ENCODE data around the gene CELF2. TPM values are rescaled to one million over a fixed set of nuclear protein-coding genes. Genes with fewer than 3 reads are reported as not detected.

The CELF2 gene
- total RNA-seq, 4 donors from 2014 or later, result 30.0 to 56.6 (median 43.3) TPM

- intact Hi-C loops (cut with DNase I; ENCODE audit: low total_unique reads) (no loop called here), in situ Hi-C loops (cut with MboI; ENCODE audit: low sequenced_read_pairs in 4 of 4) (no loop called here)
- Histone ChIP-seq H3K9me3 (no peaks in the 10 kb centered on the region), H3K36me3 (no peaks in the 10 kb centered on the region), H3K4me3 (no peak overlapping the region), H3K27me3 (no peaks in the 10 kb centered on the region), H3K27ac (no peak overlapping the region), H3K4me1 (no peaks in the 10 kb centered on the region)
- no peak for ATAC-seq
- DNase-seq, result no peak
- TF ChIP-seq POLR2A (IDR thresholded peaks at IDR 0.05) (no peak), CTCF (IDR thresholded peaks at IDR 0.05 in 4 of 5, conservative IDR thresholded peaks at IDR 0.05 in 1 of 5) (no peak)
Measured at GRCh38 chr10:11135709-11136108, 118.0 kb downstream of the CELF2 start.

- Histone ChIP-seq H3K4me1 (no peaks in the 10 kb centered on the region), H3K27ac (no peak overlapping the region), H3K9me3 (no peaks in the 10 kb centered on the region), H3K27me3 (no peaks in the 10 kb centered on the region), H3K36me3 (no peaks in the 10 kb centered on the region), H3K4me3 (no peak overlapping the region)
- intact Hi-C loops (cut with DNase I; ENCODE audit: low total_unique reads), result no loop called here
- ATAC-seq (no peak), DNase-seq (no peak)
- in situ Hi-C loops (cut with MboI; ENCODE audit: low sequenced_read_pairs in 4 of 4), result no loop called here
- TF ChIP-seq CTCF (IDR thresholded peaks at IDR 0.05 in 4 of 5, conservative IDR thresholded peaks at IDR 0.05 in 1 of 5), result no peak
Measured at GRCh38 chr10:11138314-11139033, 120.8 kb downstream of the CELF2 start.

- Histone ChIP-seq H3K36me3 (no peaks in the 10 kb centered on the region), H3K27ac (no peak overlapping the region), H3K4me1 (peaks cover 9 to 13% of the 10 kb centered on the region in 2 donors), H3K4me3 (no peak overlapping the region), H3K27me3 (no peaks in the 10 kb centered on the region), H3K9me3 (no peaks in the 10 kb centered on the region)
- in situ Hi-C loops (cut with MboI; ENCODE audit: low sequenced_read_pairs in 4 of 4), result no loop called here
- ATAC-seq, result no peak
- intact Hi-C loops (cut with DNase I; ENCODE audit: low total_unique reads), result no loop called here
- no peak for TF ChIP-seq CTCF (IDR thresholded peaks at IDR 0.05 in 4 of 5, conservative IDR thresholded peaks at IDR 0.05 in 1 of 5)
- no peak for TF ChIP-seq POLR2A (IDR thresholded peaks at IDR 0.05)
- DNase-seq, result no peak
Measured at GRCh38 chr10:11140963-11141362, 123.3 kb downstream of the CELF2 start.

GRCh38 chr10:11141571-11142091 is 124.0 kb downstream of the CELF2 start:
- in situ Hi-C loops (cut with MboI; ENCODE audit: low sequenced_read_pairs in 4 of 4), result no loop called here
- no peak overlapping the region for H3K27ac ChIP-seq
- H3K36me3 ChIP-seq, result no peaks in the 10 kb centered on the region
- peaks cover 9 to 15% of the 10 kb centered on the region in 2 donors for H3K4me1 ChIP-seq
- H3K4me3 ChIP-seq, result no peak overlapping the region
- H3K9me3 ChIP-seq, result no peaks in the 10 kb centered on the region
- ATAC-seq (no peak), DNase-seq (no peak)
- TF ChIP-seq POLR2A (IDR thresholded peaks at IDR 0.05) (no peak), CTCF (IDR thresholded peaks at IDR 0.05 in 4 of 5, conservative IDR thresholded peaks at IDR 0.05 in 1 of 5) (no peak)
- no peaks in the 10 kb centered on the region for H3K27me3 ChIP-seq
- intact Hi-C loops (cut with DNase I; ENCODE audit: low total_unique reads), result no loop called here
